Activated CD8-positive, alpha-beta memory T cell treated with anti-CD3 and anti-CD28 coated beads, Interleukin-2, amount 50 U/mL, for 1 hour (primary cell): ENCODE results near the gene TBC1D4.

Experiments used
- DNase-seq: peaks from one replicate; pipeline ENCODE4 v3.0.0-alpha.2; 2020; ENCODE audit errors: extremely low read depth

The TBC1D4 gene

DNA sequence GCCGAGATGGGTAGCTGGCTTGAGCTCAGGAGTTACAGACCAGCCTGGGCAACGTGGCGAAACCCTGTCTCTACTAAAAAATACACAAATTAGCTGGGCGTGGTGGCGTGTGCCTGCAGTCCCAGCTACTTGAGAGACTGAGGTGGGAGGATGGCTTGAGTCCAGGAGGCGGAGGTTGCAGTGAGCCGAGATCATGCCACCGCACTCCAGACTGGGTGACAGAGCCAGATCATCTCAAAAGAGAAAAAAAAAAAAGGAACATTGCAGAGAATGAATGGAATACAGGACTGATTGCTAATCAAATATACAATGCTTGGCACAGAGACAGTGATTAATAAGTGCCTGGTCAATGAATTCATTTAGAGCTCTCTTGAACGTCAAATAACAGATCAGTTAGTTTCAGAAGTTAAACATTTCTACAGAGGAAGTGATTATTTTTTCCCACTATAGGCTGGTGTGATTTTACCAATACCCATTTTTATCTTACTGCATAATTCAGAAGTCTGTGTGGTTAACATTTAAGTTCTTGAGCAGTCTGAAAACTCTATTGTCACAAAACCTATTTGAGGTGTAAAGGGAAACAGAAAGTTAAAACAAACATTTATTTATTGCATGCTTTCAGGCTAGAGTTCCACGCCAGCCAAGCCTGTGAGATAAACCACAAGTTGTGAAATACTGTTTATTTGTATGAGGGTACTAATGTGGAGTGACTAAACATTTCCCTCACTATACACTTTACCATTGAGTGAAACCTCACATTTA is 7.7 kb upstream of the TBC1D4 start:
- DNase-seq: no peak

DNA sequence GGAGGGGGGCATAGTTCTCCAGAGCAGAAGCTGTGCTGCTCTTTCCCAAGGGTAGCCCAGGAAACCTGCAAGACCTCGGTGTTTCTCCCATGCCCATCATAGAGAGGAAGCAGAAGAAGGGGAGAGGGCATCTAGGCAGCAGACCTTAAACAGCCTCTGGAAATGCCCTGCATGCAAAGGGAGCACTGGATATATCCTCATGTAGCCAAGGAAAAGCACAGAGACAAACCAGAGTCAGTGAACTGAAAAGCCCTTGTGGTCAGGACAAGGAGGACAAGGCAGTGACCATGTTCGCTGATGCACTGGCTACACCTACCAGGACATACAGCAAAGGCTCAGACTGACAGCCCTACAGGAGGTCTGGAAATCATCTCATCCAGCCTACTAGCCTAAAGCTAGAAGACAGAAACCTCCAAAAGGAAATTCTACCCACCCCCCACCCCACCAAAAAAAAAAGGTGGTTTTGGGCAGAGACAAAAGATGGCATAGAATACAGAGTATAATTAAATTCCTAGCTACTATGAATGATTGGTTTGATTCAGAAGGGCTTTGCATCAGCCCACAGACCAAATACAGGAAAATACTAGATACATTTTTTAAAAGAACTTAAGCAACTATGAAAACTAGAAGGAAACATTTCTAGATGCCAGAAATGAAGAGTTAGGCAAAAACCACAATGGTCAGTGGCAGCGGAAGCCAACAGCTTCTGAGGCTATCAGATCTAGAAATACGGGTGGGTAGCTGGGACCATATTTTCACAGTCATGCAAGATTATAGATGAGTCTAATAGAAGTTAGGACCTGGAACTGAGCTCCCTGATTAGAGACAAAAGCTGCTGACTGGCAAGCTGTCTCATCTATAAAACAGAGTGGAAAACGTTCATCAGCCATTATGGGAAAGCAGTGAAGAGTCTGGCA is 4.4 kb upstream of the TBC1D4 start:
- DNase-seq: no peak

DNA sequence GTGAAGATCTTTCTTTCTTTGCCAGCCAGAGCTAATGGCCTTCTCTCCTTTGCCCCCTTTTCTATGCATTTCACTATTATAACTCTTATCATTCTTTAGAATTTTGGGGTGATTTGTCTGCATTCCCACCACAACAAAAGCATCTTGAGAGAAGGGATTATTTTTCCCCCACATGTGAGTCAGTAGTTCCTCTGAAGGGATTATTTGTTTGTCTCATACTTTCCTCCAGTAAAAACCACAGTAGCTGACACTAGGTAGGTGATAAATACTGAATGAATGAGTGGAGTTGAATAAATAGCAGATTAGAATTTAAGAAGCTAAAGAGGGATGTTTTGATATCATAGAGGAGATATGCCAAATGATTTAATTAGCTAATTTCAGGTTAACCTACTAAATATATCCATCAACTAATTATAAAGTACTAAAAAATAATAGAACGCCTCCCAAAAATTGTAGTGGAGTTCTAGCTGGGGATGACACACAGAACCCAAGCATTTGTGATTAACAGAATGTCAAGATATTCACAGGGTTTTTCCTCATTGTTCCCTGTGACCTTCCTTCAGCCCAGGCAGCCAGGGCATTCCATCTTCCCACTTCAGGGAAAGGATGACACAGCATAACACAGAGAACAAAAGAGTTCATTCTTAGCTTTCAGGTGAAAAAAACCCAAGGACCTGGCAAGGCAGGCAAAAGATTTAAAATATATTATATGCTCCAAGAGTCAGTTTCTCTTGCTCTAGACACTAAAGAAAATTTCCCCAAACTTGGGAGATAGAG is 3.5 kb upstream of the TBC1D4 start:
- DNase-seq: no peak

DNA sequence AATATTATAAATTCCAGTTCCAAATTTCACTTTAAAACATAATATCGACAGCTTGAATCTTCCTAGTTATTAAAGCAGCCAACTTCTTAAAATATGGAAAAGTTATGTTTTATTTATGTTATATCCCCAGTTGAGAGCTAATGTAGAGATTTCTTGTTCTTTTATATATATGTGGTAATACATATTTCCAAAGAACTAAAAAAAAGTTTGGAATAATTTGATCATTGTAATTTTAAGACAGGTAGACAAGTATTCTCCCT is 781 bp upstream of the TBC1D4 start:
- DNase-seq: no peak

DNA sequence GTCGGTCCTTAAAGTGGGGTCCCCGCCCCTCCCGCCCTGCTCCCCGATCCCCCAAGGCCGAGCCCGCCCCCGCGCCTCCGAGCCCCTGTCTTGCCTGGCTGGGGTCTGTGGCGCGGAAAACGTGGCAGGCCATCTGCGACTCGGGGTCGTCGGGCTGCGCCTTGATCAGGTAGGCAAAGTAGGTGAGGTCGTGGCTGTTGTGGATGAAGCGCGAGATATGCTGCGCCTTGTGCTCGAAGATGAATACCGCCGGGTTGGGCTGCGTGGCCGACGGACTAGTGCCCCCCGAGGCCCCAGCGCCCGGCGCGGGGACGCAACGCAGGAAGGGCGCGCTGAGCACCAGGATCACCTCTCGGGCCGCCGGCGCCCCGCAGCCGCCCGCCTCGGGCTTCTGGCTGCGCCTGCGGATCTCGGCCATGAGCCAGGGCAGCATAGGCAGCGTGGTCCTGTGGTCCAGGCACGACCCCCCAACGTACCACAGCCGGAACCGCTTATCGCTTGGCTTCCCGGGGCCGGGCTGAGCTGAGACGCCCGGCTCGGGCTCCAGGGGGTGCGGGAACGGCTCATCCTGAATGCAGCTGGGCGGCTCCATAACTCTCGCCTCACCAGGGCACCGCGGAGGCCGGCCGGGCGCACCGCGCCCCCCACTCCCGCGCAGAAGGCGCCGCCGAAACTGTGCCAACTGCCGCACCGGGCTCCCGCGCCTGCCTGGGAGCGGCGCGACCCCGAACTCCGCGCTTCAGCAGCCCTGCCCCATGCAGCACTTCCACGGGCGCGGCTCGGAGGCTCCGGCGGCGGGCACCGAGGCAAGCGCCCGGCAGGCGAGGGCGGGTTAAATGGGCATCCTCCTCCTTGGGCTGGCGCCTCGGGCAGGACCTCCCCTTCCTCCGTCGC is 546 bp downstream of the TBC1D4 start:
- DNase-seq: no peak

DNA sequence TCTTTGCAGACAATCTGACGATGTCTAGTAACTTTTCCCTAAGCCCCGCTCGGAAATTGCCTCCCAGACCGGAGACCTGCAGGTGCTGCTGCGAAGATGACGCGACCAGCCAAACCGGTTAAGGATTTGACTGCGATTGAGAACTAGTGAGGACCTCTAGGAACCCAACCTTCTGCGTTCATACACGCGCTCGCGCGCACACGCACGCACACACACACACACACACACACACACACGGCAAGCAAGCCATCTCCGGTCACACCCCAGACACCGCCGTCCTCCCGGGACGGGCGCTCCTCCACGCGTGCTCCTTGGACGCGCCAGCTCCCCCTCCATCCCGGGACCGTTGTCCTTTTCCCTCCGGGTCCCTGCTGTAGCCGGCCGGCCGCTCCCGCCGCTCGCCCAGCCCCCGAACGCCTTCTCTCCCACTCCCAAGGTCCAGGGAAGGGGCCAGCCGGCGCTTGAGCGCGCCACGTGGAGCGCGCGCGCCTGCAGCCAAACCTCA is 1.2 kb downstream of the TBC1D4 start:
- no peak for DNase-seq

DNA sequence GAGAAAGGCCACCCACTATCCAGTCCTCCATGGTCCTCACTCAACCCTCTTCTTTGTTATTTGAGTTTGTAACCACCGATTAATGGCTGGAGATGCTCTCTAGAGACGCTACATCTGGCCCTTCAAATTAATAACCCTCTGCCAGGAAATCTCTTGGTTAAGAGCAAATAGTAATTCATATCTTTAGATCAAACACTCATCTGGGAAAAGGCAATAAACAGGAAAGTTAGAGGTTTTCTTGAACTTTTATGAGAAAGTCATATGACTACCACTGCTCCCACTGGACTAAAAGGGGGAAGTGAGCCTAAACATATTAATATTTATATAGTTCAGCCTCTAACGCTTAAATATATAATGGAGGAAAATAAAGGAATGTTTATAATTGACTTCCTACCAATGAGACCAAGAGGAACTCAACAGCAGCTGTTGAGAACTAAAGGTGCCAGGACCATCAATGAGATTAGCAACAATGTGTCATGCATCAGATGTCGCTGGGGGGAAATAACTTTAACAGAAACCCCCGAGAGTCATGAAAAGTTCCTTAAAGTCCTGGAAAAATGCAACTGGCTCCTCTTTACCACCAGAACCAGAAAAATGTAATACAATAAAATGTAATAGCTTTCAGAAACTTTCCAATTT is 2.7 kb downstream of the TBC1D4 start:
- no peak for DNase-seq

DNA sequence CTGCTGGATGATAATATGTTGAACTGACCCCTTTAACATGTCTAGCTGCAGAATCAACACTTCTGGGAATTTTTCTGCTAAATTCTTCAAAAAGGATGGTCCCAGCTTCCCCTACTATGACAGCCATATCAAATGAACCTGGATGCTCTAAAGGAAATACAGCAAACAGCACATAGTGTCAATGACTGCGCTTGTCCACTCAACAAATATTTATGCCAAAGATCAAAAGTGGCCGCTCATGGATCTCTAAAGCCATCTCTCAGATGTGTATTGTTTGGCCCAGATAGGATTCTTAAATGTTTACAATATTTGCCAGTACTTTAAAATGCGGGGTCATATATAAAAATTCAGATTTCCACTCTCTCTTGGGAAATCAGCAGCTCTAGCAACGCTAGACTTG is 3.3 kb downstream of the TBC1D4 start:
- DNase-seq: no peak

DNA sequence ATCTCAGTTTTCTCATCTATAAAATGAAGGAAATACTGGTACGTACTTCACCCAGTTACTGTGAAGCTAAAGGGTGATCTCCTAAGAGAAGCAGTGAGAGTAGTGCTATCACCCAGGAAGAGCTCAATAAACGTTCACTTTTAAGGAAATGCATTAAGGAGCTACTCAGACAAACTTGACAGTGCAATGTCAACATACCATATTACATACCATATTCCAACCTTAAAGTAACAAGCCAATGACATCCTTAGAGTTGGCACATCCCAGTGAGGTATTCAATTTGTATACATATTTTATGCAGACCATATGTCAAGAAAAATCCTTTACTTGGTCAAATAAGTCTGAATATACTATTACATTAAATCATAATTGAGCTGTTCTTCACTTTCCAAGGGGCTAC is 7.0 kb downstream of the TBC1D4 start:
- DNase-seq: no peak

DNA sequence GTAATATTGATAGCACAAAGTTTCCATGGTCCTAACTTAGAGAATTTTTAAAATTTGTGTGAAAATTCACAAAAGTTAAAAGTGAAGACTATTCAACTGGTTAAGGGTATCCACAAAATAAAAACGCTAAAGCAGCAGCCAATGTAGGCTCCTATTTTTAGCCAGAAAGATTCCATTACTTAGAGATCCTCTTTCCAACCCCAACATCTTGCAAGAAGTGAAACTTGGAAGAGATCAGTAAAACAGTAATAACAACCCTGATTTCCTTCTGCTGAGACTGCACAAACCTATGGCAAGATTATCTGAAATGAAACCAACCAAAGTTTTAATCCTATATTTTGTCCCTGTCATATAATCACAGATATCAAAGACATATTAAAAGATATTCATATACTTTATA is 8.5 kb downstream of the TBC1D4 start:
- DNase-seq: no peak

DNA sequence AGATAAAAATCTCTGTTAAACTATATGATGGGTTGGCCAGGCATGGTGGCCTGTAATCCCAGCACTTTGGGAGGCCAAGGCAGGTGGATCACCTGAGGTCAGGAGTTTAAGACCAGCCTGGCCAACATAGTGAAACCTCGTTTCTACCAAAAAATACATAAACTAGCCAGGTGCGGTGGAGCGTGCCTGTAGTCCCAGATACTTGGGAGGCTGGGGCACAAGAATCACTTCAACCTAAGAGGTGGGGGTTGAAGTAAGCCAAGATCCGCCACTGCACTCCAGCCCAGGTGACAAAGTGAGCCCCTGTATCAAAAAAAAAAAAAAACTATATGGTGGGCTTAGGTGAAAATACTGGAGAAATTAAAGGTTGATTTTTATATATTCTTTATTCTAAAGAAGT is 11.3 kb downstream of the TBC1D4 start:
- DNase-seq: no peak

DNA sequence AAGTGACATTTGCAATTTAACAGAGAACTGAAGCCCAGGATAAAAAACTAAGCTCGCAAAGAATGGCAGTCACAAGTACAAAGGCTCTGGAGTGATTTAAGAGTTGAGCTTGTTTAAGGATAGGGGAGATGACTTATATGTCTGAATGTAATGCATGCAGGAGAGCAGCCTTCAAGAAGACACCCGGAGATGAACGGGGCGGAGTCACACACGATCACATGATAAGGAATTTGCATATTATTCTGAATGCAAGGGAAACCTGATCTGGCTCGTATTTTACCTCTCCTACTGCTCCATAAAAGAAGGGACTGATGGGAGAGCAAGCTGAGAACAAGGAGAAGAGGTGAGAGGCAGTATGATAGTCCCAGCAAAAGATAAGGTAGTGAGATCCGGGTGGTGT is 12.9 kb downstream of the TBC1D4 start:
- DNase-seq: no peak

DNA sequence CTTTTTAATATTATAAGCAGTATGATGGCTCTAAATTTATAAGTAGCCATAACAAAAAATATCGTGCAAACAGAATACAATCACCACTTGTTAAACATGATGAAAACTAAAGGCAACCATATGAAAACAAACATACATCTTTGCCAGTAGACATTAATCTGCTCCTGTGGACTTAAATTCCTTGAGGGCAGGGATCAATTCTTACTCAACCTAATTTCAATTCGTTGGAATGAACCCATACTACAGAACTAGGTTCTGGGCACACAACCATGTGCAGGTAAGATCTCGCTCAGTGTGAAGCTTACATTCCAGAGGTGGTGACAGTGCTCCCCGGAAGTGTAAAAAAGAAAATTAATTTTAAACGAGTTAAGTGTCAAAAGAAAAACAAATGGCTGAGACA is 13.4 kb downstream of the TBC1D4 start:
- DNase-seq: no peak

DNA sequence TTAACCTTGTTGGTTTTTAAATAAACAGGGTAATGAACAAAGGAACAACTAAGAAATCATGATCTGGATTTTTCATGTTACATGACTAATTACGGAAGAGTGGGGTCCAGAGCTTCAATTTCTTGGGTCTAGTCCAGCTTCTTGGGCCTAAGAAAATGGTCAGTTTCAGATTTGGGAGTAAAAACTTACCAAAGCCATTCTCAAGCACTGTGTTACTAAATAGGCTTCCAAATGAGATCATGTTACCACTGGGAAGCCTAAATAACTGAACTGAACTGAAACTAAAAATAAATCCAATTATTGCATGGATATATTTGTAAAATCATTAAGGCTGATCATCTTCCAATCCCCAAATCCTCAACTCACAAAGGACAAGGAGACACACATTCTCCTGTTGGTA is 13.9 kb downstream of the TBC1D4 start:
- no peak for DNase-seq

DNA sequence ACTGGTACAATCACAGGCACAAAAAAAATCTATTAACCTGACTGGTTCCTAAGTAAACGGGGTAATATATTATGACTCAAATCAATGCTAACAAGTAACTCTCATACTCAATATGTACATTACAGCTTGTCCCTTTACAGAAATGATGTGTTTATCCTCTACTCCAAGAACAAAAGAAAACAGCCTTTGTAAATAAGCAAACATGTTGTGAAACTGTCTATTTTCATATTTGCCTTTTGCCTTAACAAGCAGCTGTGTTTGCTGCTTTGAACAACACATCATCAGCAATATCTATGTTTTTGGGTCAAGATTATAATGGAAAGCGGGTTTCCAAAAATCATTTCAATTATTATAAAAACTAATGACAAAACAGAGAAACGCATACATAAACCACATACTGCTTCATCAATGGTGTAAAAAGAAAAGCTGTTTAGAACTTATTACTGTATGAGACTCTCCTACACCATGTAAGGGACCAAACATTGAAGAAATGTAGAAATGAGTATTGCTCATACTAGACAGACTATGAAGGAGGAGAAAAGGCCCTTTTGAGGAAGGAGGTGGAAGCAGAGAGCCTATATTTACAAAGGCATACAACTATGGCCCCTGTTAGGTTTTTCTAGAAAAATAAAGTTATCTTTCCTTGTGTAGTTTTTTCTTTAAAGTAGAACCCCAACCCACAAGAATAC is 14.8 kb downstream of the TBC1D4 start:
- no peak for DNase-seq

DNA sequence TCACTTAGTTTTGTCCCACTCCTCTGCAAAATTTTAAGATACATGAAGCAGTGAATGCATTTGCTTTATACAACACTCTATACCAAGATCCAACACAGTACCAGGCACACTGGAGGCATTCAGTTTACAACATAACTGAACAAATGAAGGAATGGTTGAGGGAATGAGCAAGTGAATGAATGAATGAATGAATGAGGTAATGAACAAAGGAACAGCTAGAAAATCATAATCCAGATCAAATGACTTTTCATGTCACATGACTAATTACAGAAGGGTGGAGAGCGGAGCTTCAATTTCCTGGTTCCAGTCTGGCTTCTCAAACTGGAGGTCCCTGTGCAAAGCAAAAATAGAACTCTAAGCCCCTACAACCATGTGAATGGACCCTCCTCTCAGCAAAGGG is 16.7 kb downstream of the TBC1D4 start:
- no peak for DNase-seq

DNA sequence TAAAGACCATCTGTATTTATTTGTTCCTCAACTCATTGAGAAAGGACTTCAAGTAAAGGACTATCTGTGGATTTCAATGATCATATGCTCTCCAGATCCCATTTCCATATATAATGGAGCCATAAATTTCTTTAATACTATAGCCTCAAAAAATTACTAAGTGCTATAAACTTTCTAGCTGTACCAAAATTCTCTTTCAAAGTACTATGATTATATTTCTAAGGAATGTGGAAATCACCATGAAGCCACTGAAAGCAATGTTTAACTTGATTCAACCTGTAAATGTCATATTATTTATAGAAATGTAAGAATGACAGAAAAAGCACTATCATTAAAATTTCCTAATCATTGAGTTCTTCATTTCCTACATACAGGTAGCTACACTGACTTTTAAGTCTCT is 20.7 kb downstream of the TBC1D4 start:
- DNase-seq: no peak

DNA sequence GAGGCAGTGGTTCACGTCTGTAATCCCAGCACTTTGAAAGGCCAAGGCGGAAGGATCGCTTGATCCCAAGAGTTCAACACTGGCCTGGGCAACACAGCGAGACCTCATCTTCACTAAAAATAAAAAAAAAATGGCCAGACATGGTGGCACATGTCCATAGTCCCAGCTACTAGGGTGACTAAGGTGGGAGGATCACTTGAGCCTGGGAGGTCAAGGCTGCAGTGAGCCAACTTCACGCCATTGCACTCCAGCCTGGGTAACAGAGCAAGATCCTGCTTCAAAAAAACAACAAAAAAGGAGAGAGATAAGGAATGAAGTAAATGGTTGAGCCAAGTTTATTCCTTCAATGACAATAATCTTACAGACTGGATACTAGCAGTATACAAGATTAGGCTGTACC is 21.3 kb downstream of the TBC1D4 start:
- no peak for DNase-seq

DNA sequence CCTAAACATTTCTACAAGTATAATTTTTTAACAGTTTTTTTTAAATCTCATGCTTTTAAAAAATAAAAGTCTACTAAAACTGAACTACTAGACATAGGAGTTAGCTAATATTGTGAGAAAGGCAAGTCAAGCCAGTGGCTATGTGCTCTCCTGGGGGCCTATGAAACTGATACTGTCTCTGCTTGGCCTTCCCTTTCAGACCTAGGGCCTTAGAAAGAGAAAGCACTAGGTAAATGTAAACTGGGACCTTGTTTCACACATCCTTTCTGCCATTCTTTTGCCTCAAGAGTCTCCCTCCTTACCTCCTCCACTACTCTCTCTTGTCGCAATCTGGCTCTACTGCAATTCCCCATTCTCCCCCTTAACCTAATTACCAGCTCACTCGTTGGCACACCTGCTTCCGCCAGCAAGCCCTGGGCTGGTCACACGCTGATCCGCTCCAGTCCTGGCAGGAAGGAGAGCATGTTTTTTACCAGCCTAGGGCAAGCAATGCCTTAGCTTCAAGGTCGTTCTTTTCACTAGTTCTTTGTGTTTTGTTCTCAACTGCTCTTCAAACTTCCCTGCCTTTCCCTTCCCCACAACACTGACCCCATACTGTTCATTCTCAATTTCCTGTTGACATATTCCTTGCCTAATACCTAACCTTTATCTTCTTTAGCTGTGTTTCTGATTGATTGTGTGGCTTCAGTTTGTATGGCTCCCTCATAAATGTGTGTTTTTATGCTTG is 23.1 kb downstream of the TBC1D4 start:
- DNase-seq: no peak

DNA sequence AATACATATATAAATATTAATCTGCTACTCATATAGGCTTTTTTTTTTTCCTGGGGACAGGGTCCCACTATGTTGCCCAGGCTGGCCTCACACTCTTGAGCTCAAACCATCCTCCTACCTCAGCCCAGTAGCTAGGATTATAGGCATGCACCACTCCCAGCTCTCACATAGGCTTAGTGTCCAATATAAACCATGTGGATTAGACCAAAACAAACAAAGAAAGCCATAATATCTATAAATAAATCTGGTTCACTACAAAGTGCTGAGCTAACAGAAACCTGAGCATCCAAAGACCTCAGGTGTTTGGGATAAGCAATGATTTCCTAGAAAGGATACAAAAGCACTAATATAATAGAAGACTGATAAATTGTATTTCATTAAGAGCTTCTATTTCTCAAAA is 26.0 kb downstream of the TBC1D4 start:
- DNase-seq: no peak
